T-helper 1 cell treated with Interleukin-12 subunit alpha and Interleukin-12 subunit beta and Interleukin-4 antibody, amounts not matched to agents 30 μg/mL and 1 μg/mL, for 36 hours (primary cell): ENCODE measurements around the gene HCFC1.
"Not testable (repeated sequence)": the region's sequence is repeated elsewhere in the genome, so short reads cannot be mapped to it uniquely, and the experiment has no call there.

ENCODE experiments used
- H3K27ac Mint-ChIP-seq: one replicate; pipeline ENCODE4 v1.8.0; 2021; ENCODE audit warnings: mild to moderate bottlenecking, mixed read lengths
- H3K27me3 Mint-ChIP-seq: one replicate; pipeline ENCODE4 v1.8.0; 2021; ENCODE audit warnings: low read depth, mixed read lengths
- H3K36me3 Mint-ChIP-seq: one replicate; pipeline ENCODE4 v1.8.0; 2021; ENCODE audit warnings: low read depth, mixed read lengths
- H3K4me1 Mint-ChIP-seq: one replicate; pipeline ENCODE4 v1.8.0; 2021; ENCODE audit warnings: low read depth, mixed read lengths
- H3K4me3 Mint-ChIP-seq: one replicate; pipeline ENCODE4 v1.8.0; 2021; ENCODE audit warnings: mild to moderate bottlenecking, moderate library complexity, mixed read lengths
- H3K9me3 Mint-ChIP-seq: one replicate; pipeline ENCODE4 v1.8.0; 2021; ENCODE audit warnings: mixed read lengths

HCFC1 gene

GRCh38 chrX:154013001-154013421, 41.4 kb upstream of the HCFC1 start:
- Mint-ChIP-seq H3K27ac (no peak overlapping the region), H3K4me3 (no peak overlapping the region), H3K9me3 (no peaks in the 10 kb centered on the region), H3K36me3 (peaks cover 6% of the 10 kb centered on the region), H3K4me1 (peaks cover 8% of the 10 kb centered on the region), H3K27me3 (no peaks in the 10 kb centered on the region)

- peaks cover 11% of the 10 kb centered on the region for H3K4me1 Mint-ChIP-seq
- no peak overlapping the region for H3K4me3 Mint-ChIP-seq
- H3K27me3 Mint-ChIP-seq = no peaks in the 10 kb centered on the region
- H3K36me3 Mint-ChIP-seq = peaks cover 10% of the 10 kb centered on the region
- H3K9me3 Mint-ChIP-seq = no peaks in the 10 kb centered on the region
- no peak overlapping the region for H3K27ac Mint-ChIP-seq
Observed at GRCh38 chrX:154012336-154012991, 40.8 kb upstream of the HCFC1 start.

GRCh38 chrX:154011376-154012335, 40.0 kb upstream of the HCFC1 start:
- Mint-ChIP-seq H3K9me3 (no peaks in the 10 kb centered on the region), H3K27me3 (no peaks in the 10 kb centered on the region), H3K27ac (no peak overlapping the region), H3K4me1 (peaks cover 11% of the 10 kb centered on the region), H3K4me3 (no peak overlapping the region), H3K36me3 (peaks cover 12% of the 10 kb centered on the region)

- H3K4me3 Mint-ChIP-seq = no peak overlapping the region
- H3K36me3 Mint-ChIP-seq = peaks cover 15% of the 10 kb centered on the region
- no peak overlapping the region for H3K27ac Mint-ChIP-seq
- H3K9me3 Mint-ChIP-seq = no peaks in the 10 kb centered on the region
- no peaks in the 10 kb centered on the region for H3K27me3 Mint-ChIP-seq
- H3K4me1 Mint-ChIP-seq = peaks cover 9% of the 10 kb centered on the region
Observed at GRCh38 chrX:154010330-154011087, 38.9 kb upstream of the HCFC1 start.

GRCh38 chrX:154008521-154008920, 36.9 kb upstream of the HCFC1 start:
- peaks cover 15% of the 10 kb centered on the region for H3K36me3 Mint-ChIP-seq
- H3K9me3 Mint-ChIP-seq = no peaks in the 10 kb centered on the region
- no peak overlapping the region for H3K27ac Mint-ChIP-seq
- H3K4me3 Mint-ChIP-seq = no peak overlapping the region
- peaks cover 8% of the 10 kb centered on the region for H3K4me1 Mint-ChIP-seq
- no peaks in the 10 kb centered on the region for H3K27me3 Mint-ChIP-seq

GRCh38 chrX:154006947-154007346, 35.3 kb upstream of the HCFC1 start:
- Mint-ChIP-seq H3K4me1 (peaks cover 12% of the 10 kb centered on the region), H3K27ac (no peak overlapping the region), H3K9me3 (no peaks in the 10 kb centered on the region), H3K36me3 (peaks cover 17% of the 10 kb centered on the region), H3K27me3 (no peaks in the 10 kb centered on the region), H3K4me3 (no peak overlapping the region)

GRCh38 chrX:154004315-154004714, 32.7 kb upstream of the HCFC1 start:
- peaks cover 15% of the 10 kb centered on the region for H3K4me1 Mint-ChIP-seq
- no peaks in the 10 kb centered on the region for H3K27me3 Mint-ChIP-seq
- H3K9me3 Mint-ChIP-seq = no peaks in the 10 kb centered on the region
- H3K27ac Mint-ChIP-seq = no peak overlapping the region
- H3K4me3 Mint-ChIP-seq = no peak overlapping the region
- peaks cover 17% of the 10 kb centered on the region for H3K36me3 Mint-ChIP-seq

- no peaks in the 10 kb centered on the region for H3K27me3 Mint-ChIP-seq
- H3K4me3 Mint-ChIP-seq = peak overlapping the region; percentile 63
- no peaks in the 10 kb centered on the region for H3K9me3 Mint-ChIP-seq
- peaks cover 8% of the 10 kb centered on the region for H3K4me1 Mint-ChIP-seq
- peak overlapping the region; percentile 77 for H3K27ac Mint-ChIP-seq
- peaks cover 7% of the 10 kb centered on the region for H3K36me3 Mint-ChIP-seq
Observed at GRCh38 chrX:154002215-154002719, 30.6 kb upstream of the HCFC1 start.

- no peaks in the 10 kb centered on the region for H3K27me3 Mint-ChIP-seq
- peaks cover 8% of the 10 kb centered on the region for H3K4me1 Mint-ChIP-seq
- H3K4me3 Mint-ChIP-seq = no peak overlapping the region
- H3K27ac Mint-ChIP-seq = no peak overlapping the region
- no peaks in the 10 kb centered on the region for H3K9me3 Mint-ChIP-seq
- H3K36me3 Mint-ChIP-seq = peaks cover 2% of the 10 kb centered on the region
Observed at GRCh38 chrX:154000051-154000450, 28.4 kb upstream of the HCFC1 start.

GRCh38 chrX:153999359-154000037, 27.9 kb upstream of the HCFC1 start:
- Mint-ChIP-seq H3K4me3 (no peak overlapping the region), H3K27me3 (no peaks in the 10 kb centered on the region), H3K9me3 (no peaks in the 10 kb centered on the region), H3K4me1 (peaks cover 8% of the 10 kb centered on the region), H3K27ac (no peak overlapping the region), H3K36me3 (peaks cover 2% of the 10 kb centered on the region)

GRCh38 chrX:153995504-153995903, 23.9 kb upstream of the HCFC1 start:
- Mint-ChIP-seq H3K9me3 (no peaks in the 10 kb centered on the region), H3K36me3 (peaks cover 1% of the 10 kb centered on the region), H3K27me3 (no peaks in the 10 kb centered on the region), H3K27ac (no peak overlapping the region), H3K4me3 (no peak overlapping the region), H3K4me1 (peaks cover 2% of the 10 kb centered on the region)

GRCh38 chrX:153994398-153994797, 22.8 kb upstream of the HCFC1 start:
- H3K36me3 Mint-ChIP-seq, H3K4me1 Mint-ChIP-seq, H3K27ac Mint-ChIP-seq, H3K4me3 Mint-ChIP-seq, H3K9me3 Mint-ChIP-seq, H3K27me3 Mint-ChIP-seq: not testable (repeated sequence)

GRCh38 chrX:153993978-153994377, 22.4 kb upstream of the HCFC1 start:
- H3K27me3 Mint-ChIP-seq = no peaks in the 10 kb centered on the region
- no peaks in the 10 kb centered on the region for H3K9me3 Mint-ChIP-seq
- H3K27ac Mint-ChIP-seq = no peak overlapping the region
- H3K36me3 Mint-ChIP-seq = peaks cover 1% of the 10 kb centered on the region
- no peak overlapping the region for H3K4me3 Mint-ChIP-seq
- H3K4me1 Mint-ChIP-seq = peaks cover 4% of the 10 kb centered on the region

GRCh38 chrX:153993079-153993478, 21.5 kb upstream of the HCFC1 start:
- Mint-ChIP-seq H3K4me1 (peaks cover 4% of the 10 kb centered on the region), H3K27ac (no peak overlapping the region), H3K27me3 (no peaks in the 10 kb centered on the region), H3K4me3 (no peak overlapping the region), H3K36me3 (peaks cover 1% of the 10 kb centered on the region), H3K9me3 (no peaks in the 10 kb centered on the region)
